IMR-90 (cell line): ENCODE measurements around the gene SOBP. TPM values are rescaled to one million over a fixed set of nuclear protein-coding genes. Genes with fewer than 3 reads are reported as not detected.

Source experiments
- ATAC-seq: fragments of 200-7000 bp; cut with Tn5 transposase; 2 replicates; pipeline ENCODE4 v1.9.1; 2020; ENCODE audit warnings: low read depth, mild to moderate bottlenecking, moderate library complexity
- BruUV-seq: library from RNA; stranded (reverse); fragments of 400-500 nt; replicated peaks from 2 replicates; lab custom pipeline; 2021; lab: Mats Ljungman, UMichigan
- CTCF ChIA-PET: fragments of 300-600 bp; formaldehyde crosslinking; extraction: SDS; loops from one replicate; lab custom pipeline; 2021; ENCODE audit warnings: antibody characterized with exemption; lab: Yijun Ruan, JAX
- POLR2A ChIA-PET: fragments of 300-600 bp; sonication (Branson Sonifier 250); formaldehyde crosslinking; loops from one replicate; lab custom pipeline; 2022; ENCODE audit warnings: antibody characterized with exemption; ENCODE audit not compliant: unreplicated experiment; lab: Charles Lee
- DNase-seq: peaks from one replicate; pipeline ENCODE4 v3.0.0; 2013
- H2AFZ ChIP-seq: replicated peaks from 2 replicates; pipeline ENCODE3; 2013; ENCODE audit warnings: low read length, mild to moderate bottlenecking; ENCODE audit not compliant: poor library complexity
- H2AK5ac ChIP-seq: 2 replicates; pipeline ENCODE4 v1.6.1; 2013; ENCODE audit warnings: low read depth, low read length, inconsistent platforms
- H2AK9ac ChIP-seq: replicated peaks from 2 replicates; pipeline ENCODE3; 2013; ENCODE audit warnings: mild to moderate bottlenecking, low read depth, low read length, moderate library complexity; ENCODE audit not compliant: poor library complexity
- H2BK120ac ChIP-seq: 2 replicates; pipeline ENCODE4 v1.6.1; 2013; ENCODE audit warnings: low read depth, low read length, inconsistent platforms
- H2BK15ac ChIP-seq: 3 replicates; pipeline ENCODE4 v1.6.1; 2013; ENCODE audit warnings: low read depth, low read length, inconsistent platforms
- H2BK20ac ChIP-seq: 2 replicates; pipeline ENCODE4 v1.6.1; 2013; ENCODE audit warnings: low read depth, mild to moderate bottlenecking, inconsistent platforms, low read length, moderate library complexity
- H2BK5ac ChIP-seq: 2 replicates; pipeline ENCODE4 v1.6.1; 2013; ENCODE audit warnings: mild to moderate bottlenecking, low read depth, low read length, inconsistent platforms; ENCODE audit not compliant: poor library complexity, severe bottlenecking
- H3K14ac ChIP-seq: replicated peaks from 2 replicates; pipeline ENCODE4 v1.6.1; 2013; ENCODE audit warnings: low read depth, low read length, inconsistent platforms
- H3K18ac ChIP-seq: 2 replicates; pipeline ENCODE4 v1.6.1; 2013; ENCODE audit warnings: low read depth, low read length, control low read depth
- H3K23ac ChIP-seq: 2 replicates; pipeline ENCODE4 v1.6.1; 2013; ENCODE audit warnings: low read depth, low read length, inconsistent platforms
- H3K27ac ChIP-seq: 2 replicates; pipeline ENCODE4 v1.5.1; 2013; ENCODE audit warnings: mild to moderate bottlenecking, control low read depth, low read length; ENCODE audit not compliant: insufficient read depth
- H3K27me3 ChIP-seq: 2 replicates; pipeline ENCODE4 v1.6.1; 2013; ENCODE audit warnings: low read length; ENCODE audit not compliant: control insufficient read depth, insufficient read depth
- H3K36me3 ChIP-seq: 2 replicates; pipeline ENCODE4 v1.6.1; 2013; ENCODE audit warnings: low read length, mixed read lengths; ENCODE audit not compliant: control insufficient read depth, insufficient read depth
- H3K4ac ChIP-seq: 2 replicates; pipeline ENCODE4 v1.6.1; 2013; ENCODE audit warnings: low read depth, low read length, inconsistent platforms
- H3K4me1 ChIP-seq: 2 replicates; pipeline ENCODE4 v1.6.1; 2013; ENCODE audit warnings: low read length, mixed read lengths; ENCODE audit not compliant: control insufficient read depth, insufficient read depth
- H3K4me2 ChIP-seq: 2 replicates; pipeline ENCODE4 v1.6.1; 2013; ENCODE audit warnings: low read depth, mild to moderate bottlenecking, control low read depth, low read length, moderate library complexity
- H3K4me3 ChIP-seq: 2 replicates; pipeline ENCODE4 v1.5.1; 2013; ENCODE audit warnings: low read depth, mild to moderate bottlenecking, control low read depth, low read length, moderate library complexity; ENCODE audit not compliant: insufficient read depth
- H3K56ac ChIP-seq: 2 replicates; pipeline ENCODE4 v1.6.1; 2013; ENCODE audit warnings: low read length, inconsistent platforms; ENCODE audit not compliant: insufficient read depth; ENCODE audit errors: extremely low read depth
- H3K79me1 ChIP-seq, 2 experiments: 2 replicates each; pipeline ENCODE4 v1.6.1; 2013; ENCODE audit warnings: low read length in 2 of 2, inconsistent platforms in 1 of 2, low read depth in 1 of 2
- H3K9ac ChIP-seq: 2 replicates; pipeline ENCODE4 v1.6.1; 2013; ENCODE audit warnings: low read depth, low read length, control low read depth
- H3K9me1 ChIP-seq: 2 replicates; pipeline ENCODE4 v1.6.1; 2013; ENCODE audit warnings: low read length, inconsistent platforms; ENCODE audit not compliant: insufficient read depth
- H3K9me3 ChIP-seq: 2 replicates; pipeline ENCODE4 v1.6.1; 2013; ENCODE audit warnings: low read length; ENCODE audit not compliant: control insufficient read depth, insufficient read depth
- H4K20me1 ChIP-seq: 2 replicates; pipeline ENCODE4 v1.6.1; 2013; ENCODE audit warnings: low read length, inconsistent platforms; ENCODE audit not compliant: insufficient read depth
- H4K5ac ChIP-seq: 2 replicates; pipeline ENCODE4 v1.6.1; 2013; ENCODE audit warnings: mild to moderate bottlenecking, low read depth, low read length, control low read depth
- H4K8ac ChIP-seq, 2 experiments: 2 replicates each; pipeline ENCODE4 v1.6.1; 2013; ENCODE audit warnings: low read depth in 2 of 2, low read length in 2 of 2, control low read depth in 1 of 2, inconsistent platforms in 1 of 2
- H4K91ac ChIP-seq: 2 replicates; pipeline ENCODE4 v1.6.1; 2013; ENCODE audit warnings: low read depth, low read length, inconsistent platforms; ENCODE audit not compliant: insufficient read depth
- CEBPB ChIP-seq: IDR thresholded peaks from 2 replicates; pipeline ENCODE4 v1.6.1; 2012; ENCODE audit warnings: low read depth, low read length, improper control_type of control experiment
- FOS ChIP-seq: fragments of 150-350 bp; IDR thresholded peaks from 2 replicates; pipeline ENCODE4 v1.6.1; 2016; ENCODE audit warnings: low read depth, low read length
- MAZ ChIP-seq: IDR thresholded peaks from 2 replicates; pipeline ENCODE4 v1.6.1; 2012; ENCODE audit warnings: low read depth, mild to moderate bottlenecking, low read length, improper control_type of control experiment, moderate library complexity, borderline replicate concordance
- SMC3 ChIP-seq: fragments of 150-350 bp; IDR thresholded peaks from 2 replicates; pipeline ENCODE4 v1.6.1; 2016; ENCODE audit warnings: low read depth, mild to moderate bottlenecking, antibody characterized with exemption, low read length, moderate library complexity
- WGBS, 2 experiments: methylation state at CpG; one replicate each; pipeline versions ENCODE4 v1.1.5 to v1.1.7; 2013; ENCODE audit warnings: missing lambda C conversion rate in 2 of 2; ENCODE audit not compliant: insufficient read length in 1 of 2; ENCODE audit errors: extremely low coverage in 2 of 2; 5-methylcytosine and 5-hydroxymethylcytosine counted together
- dilution Hi-C: fragments of 300-500 bp; cut with HindIII; formaldehyde crosslinking; loops from one replicate; pipeline ENCODE4 v1.14.3; 2018; ENCODE audit warnings: low sequenced_read_pairs; ENCODE audit not compliant: unreplicated experiment
- in situ Hi-C: fragments of 300-500 bp; cut with MboI; formaldehyde crosslinking; loops from 3 replicates; pipeline ENCODE4 v1.14.3; 2019; ENCODE audit warnings: low sequenced_read_pairs, inconsistent platforms, mixed read lengths
- intact Hi-C: fragments of 100-400 bp; cut with micrococcal nuclease; formaldehyde crosslinking; loops from 2 replicates; pipeline ENCODE4 v1.10.0; 2022
- polyA plus RNA-seq, 3 experiments: library from polyadenylated mRNA; depleted of rRNA; stranded (reverse); fragments of >200 nt; gene quantifications; 2 replicates each; pipeline ENCODE4 v1.2.3, GENCODE V29; 2012; ENCODE audit warnings: low replicate concordance in 1 of 3
- total RNA-seq: library from RNA; depleted of rRNA; stranded (reverse); fragments of >200 nt; gene quantifications from 2 replicates; pipeline ENCODE4 v1.2.3, GENCODE V29; 2012
- TF ChIP-seq, protein P1 (sequence below): conservative IDR thresholded peaks from 2 replicates; pipeline ENCODE4 v1.5.1; 2012; ENCODE audit warnings: mild to moderate bottlenecking, low read depth, low read length, improper control_type of control experiment

SOBP gene
- total and polyA plus RNA-seq, 2 of the 4 experiments (the other 2 are of a cell fraction) = 0.60 to 0.72 TPM

GRCh38 chr6:107536180-107536961, 46.5 kb downstream of the SOBP start:
- no peak overlapping the region for H3K4ac ChIP-seq
- H3K27ac ChIP-seq = no peak overlapping the region
- no peaks in the 10 kb centered on the region for H3K27me3 ChIP-seq
- no peaks in the 10 kb centered on the region for H3K9me3 ChIP-seq
- no peak overlapping the region for H2BK120ac ChIP-seq
- no TSS peak for BruUV-seq
- H2BK5ac ChIP-seq = no peak overlapping the region
- H3K4me2 ChIP-seq = no peak overlapping the region
- no peak overlapping the region for H3K23ac ChIP-seq
- no CpG with 5 or more reads among the region's 6 CpGs for WGBS, 2 experiments
- H4K91ac ChIP-seq = no peak overlapping the region
- H3K79me1 ChIP-seq = no peaks in the 10 kb centered on the region
- ChIA-PET CTCF (no interaction called here), POLR2A (no interaction called here)
- intact Hi-C loops = no loop called here
- ATAC-seq = no peak
- no peak overlapping the region for H3K4me3 ChIP-seq
- dilution Hi-C loops = no loop called here
- no peak overlapping the region for H3K9ac ChIP-seq
- H3K9me1 ChIP-seq = no peaks in the 10 kb centered on the region
- H3K36me3 ChIP-seq = no peaks in the 10 kb centered on the region
- H3K56ac ChIP-seq = no peak overlapping the region
- TF ChIP-seq SMC3 = no peak
- TF ChIP-seq CEBPB = no peak
- no peak for TF ChIP-seq FOS
- TF ChIP-seq, protein P1, sequence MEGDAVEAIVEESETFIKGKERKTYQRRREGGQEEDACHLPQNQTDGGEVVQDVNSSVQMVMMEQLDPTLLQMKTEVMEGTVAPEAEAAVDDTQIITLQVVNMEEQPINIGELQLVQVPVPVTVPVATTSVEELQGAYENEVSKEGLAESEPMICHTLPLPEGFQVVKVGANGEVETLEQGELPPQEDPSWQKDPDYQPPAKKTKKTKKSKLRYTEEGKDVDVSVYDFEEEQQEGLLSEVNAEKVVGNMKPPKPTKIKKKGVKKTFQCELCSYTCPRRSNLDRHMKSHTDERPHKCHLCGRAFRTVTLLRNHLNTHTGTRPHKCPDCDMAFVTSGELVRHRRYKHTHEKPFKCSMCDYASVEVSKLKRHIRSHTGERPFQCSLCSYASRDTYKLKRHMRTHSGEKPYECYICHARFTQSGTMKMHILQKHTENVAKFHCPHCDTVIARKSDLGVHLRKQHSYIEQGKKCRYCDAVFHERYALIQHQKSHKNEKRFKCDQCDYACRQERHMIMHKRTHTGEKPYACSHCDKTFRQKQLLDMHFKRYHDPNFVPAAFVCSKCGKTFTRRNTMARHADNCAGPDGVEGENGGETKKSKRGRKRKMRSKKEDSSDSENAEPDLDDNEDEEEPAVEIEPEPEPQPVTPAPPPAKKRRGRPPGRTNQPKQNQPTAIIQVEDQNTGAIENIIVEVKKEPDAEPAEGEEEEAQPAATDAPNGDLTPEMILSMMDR = no peak
- no peak for TF ChIP-seq MAZ
- H3K4me1 ChIP-seq = peaks cover 2% of the 10 kb centered on the region; the same call in 1 of the 2 replicates
- no peak overlapping the region for H3K18ac ChIP-seq
- H2BK15ac ChIP-seq = no peak overlapping the region
- DNase-seq = no peak
- no peak overlapping the region for H2AK9ac ChIP-seq
- H4K20me1 ChIP-seq = no peaks in the 10 kb centered on the region
- H2BK20ac ChIP-seq = no peak overlapping the region
- H2AK5ac ChIP-seq = no peak overlapping the region
- H4K8ac ChIP-seq = no peak overlapping the region
- no peak overlapping the region for H2AFZ ChIP-seq
- no peak overlapping the region for H4K5ac ChIP-seq
- H3K14ac ChIP-seq = no peak overlapping the region
- in situ Hi-C loops = no loop called here
